NCI-H2227 treated with DMSO at 0.1 percent for 48 hours (cell line): ENCODE results near the gene HSD17B1.

Experiments
- DNase-seq: peaks from one replicate; lab custom pipeline; 2025; lab: John Stamatoyannopoulos, UW

HSD17B1 gene

DNA sequence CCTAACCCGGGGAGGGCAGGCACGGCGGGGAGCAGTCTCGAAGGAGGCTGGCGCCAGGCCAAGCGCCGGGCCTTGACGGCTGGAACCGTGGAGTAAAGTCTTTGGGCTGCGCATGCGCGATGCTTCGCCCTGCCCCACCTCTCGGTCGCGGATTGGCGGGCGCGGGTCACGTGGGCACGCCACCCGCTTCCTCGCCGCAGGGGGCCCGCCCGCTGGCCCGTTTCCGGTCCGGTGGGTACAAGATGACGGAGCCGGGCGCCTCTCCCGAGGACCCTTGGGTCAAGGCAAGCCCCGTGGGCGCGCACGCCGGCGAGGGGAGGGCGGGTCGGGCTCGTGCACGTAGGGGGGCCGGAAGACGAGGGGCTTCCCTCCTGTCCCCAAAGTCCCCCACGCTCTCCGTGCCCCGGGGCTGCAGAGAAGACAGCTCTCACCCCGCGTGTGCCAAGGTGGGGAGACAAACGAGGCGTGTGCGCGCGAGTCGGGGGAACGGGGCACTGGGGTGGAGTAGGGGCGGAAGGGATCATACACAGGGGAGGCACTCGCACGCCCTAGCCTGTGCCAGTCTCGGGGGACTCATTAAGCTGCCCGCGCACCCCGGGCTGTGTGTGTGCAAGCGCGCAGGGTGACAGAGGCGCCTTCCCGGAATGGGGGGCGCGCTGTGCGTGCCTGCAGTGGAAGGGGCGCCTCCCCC is 14.3 kb downstream of the HSD17B1 start, which contains the start of gene MLX:
Gene MLX, plus strand, starts transcription at position 218 of the 691 bp plus-strand sequence. Its CDS starts 25 bp downstream, at position 243.
- peak; percentile 89 for DNase-seq

DNA sequence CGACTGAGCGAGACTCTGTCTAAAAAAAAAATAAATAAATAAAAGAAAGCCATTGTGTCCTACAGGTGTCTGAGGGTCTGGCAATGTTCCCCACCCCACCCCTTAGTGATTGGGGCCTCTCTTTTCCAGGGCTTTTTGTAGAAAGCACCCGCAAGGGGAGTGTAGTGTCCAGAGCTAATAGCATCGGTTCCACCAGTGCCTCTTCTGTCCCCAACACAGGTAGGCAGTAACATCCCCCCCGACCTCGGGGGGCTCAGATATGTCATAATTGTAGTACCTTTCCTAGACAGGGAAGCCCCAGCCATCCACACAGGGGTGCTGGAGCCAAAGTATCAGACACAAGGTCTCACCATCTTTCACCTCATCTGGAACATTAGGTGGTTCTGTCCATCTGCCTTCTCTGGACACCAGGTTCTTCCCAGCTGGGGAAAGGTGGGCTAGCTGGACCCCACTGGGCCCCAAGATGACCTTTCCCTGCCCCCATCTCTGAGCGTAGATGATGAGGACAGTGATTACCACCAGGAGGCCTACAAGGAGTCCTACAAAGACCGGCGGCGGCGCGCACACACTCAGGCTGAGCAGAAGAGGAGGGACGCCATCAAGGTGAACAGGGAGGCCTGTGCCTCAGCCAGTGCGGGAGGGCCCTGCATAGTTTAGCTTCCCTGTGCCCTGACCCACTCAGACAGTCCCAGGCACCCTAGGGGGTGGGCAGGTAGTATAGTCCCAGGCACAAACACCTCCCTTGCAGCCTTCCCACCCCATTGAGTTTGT is 15.8 kb downstream of the HSD17B1 start:
- no peak for DNase-seq

- DNase-seq = peak; percentile 45
These were observed 18.9 kb downstream of the HSD17B1 start for GRCh38 chr17:42571435-42572225.

- no peak for DNase-seq
These were observed 20.4 kb downstream of the HSD17B1 start for GRCh38 chr17:42573095-42573494.

DNA sequence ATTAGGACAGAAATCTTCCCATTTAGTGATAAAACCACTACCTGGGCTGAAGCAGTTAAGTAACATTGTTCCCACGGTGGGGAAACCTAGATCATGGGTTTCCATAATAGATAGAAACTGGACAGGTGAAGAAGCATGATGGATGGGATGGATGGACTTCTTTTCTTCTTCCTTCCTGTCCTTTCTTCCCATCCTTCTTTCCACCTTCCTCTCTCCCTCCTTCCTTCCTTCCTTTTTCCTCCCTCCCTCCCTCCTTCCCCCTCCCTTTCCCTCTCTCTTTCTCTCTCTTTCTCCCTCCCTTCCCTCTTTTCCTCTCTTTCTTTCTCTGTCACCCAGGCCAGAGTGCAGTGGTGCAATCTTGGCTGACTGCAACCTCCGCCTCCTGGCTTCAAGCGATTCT is 21.7 kb downstream of the HSD17B1 start:
- no peak for DNase-seq

- DNase-seq = no peak
These were observed 24.4 kb downstream of the HSD17B1 start for GRCh38 chr17:42577140-42577531.

- DNase-seq = peak; percentile 94
These were observed 25.0 kb downstream of the HSD17B1 start, which contains the start of gene PSMC3IP for GRCh38 chr17:42577532-42578281. PSMC3IP (minus strand) TSS chr17:42577729; CDS start chr17:42577686, 43 bp downstream.

- DNase-seq = peak; percentile 64
These were observed 25.7 kb downstream of the HSD17B1 start for GRCh38 chr17:42578282-42578869.

DNA sequence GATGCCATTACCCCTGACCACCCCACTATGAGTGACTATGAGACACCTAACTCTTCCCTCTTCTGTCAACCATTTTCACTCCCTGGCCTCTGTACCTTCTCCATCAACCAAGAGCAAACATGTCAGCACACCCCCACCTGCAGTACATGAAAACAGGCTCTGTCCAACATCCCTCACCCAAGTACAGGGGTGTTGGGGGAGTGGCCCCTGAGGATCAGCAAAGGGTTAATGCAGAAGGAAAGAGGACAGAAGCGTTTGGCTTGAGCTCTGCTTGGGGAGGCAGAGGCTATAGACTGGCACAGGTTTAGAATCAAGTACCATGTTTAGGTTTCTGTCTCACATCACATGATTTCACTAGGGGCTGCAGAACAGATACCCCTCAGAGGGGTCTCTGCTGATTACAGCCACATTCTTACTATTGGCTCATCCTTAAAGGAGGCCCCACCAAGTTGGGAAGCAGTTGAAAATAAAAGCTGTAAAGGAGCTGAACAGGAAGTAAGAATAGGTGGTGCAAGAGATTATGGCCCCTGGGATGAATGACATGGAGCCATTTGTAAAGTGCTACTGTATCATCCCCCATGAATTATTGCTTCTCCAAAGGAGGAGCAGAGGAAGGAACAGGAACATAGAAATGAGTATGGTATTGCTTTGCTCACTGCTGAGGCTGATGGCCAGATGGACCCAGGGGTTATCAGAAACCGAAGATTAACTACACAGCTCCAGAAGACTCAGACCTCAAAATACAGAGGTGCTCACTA is 27.2 kb downstream of the HSD17B1 start:
- no peak for DNase-seq

- no peak for DNase-seq
These were observed 29.1 kb downstream of the HSD17B1 start for GRCh38 chr17:42581744-42582270.

- no peak for DNase-seq
These were observed 32.2 kb downstream of the HSD17B1 start for GRCh38 chr17:42584880-42585279.

GRCh38 chr17:42585353-42585752 is 32.6 kb downstream of the HSD17B1 start:
- DNase-seq = no peak

- DNase-seq = no peak
These were observed 33.9 kb downstream of the HSD17B1 start for GRCh38 chr17:42586514-42587230.

GRCh38 chr17:42590886-42591285 is 38.2 kb downstream of the HSD17B1 start:
- no peak for DNase-seq

DNA sequence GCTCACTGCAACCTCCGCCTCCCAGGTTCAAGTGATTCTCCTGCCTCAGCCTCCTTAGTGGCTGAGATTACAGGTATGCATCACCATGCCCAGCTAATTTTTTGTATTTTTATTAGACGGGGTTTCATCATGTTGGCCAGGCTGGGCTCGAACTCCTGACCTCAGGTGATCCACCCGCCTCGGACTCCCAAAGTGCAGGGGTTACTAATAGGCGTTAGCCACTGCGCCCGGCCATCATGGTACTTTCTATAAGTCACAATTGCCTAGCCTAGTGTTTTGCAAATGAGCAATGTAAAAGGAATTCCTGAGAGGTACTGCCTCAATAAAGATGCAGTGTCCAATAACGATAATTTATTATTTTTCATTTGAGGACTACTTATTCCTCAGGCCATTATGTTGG is 38.7 kb downstream of the HSD17B1 start:
- no peak for DNase-seq

DNA sequence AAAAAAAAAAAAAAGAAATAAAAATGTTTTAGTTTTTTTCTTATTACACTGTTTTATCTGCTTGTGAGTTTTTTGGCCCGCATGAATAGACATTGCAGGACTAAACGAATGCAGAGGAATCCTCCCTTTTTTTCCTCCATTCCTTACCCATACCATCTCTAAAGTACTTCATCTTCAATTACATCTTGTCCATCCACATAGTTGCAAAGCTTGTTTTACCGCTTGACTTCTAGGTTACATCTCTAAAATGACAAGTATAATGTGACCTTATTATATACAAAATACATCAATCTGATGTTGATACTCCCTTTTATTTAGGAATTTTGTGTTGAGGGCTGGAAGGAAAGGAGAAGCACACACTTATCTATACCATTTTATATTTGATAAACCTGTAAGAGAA is 43.7 kb downstream of the HSD17B1 start:
- no peak for DNase-seq

DNA sequence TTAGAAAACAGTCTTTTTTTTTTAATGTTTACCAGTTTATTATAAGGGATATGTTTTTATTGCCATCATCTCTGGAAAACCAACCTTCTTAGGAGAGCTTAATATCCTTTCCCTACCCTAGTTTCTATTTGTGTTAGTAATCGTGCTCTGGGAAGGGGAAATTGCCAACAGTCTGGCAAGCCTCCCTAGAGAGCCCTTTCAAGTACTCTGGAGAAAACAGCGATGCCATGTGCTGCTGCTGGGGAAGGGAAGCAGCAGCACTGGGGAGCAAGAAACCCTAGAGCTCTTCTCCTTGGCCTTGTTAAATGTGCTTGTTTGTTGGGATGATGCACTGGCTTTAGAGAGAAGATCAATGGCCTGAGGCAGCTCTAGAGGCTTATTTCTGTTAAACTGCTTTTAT is 46.2 kb downstream of the HSD17B1 start:
- DNase-seq = peak; percentile 26

- DNase-seq = peak; percentile 80
These were observed 50.6 kb downstream of the HSD17B1 start for GRCh38 chr17:42603318-42603717.
